ENCODE measurements around the gene FAXC. TPM values are rescaled to one million over a fixed set of nuclear protein-coding genes. Genes with fewer than 3 reads are reported as not detected.

The FAXC gene
- total RNA-seq, 1 experiment from 2014 or later, result not detected

- Histone ChIP-seq H3K27me3 (ENCODE audit: low read length) (no peaks in the 10 kb centered on the region), H2AFZ (ENCODE audit: low read length) (no peak overlapping the region), H3K4me1 (ENCODE audit: low read length) (no peaks in the 10 kb centered on the region), H3K79me2 (ENCODE audit: low read length) (no peaks in the 10 kb centered on the region), H4K20me1 (ENCODE audit: insufficient read depth, low read depth, low read length) (no peaks in the 10 kb centered on the region), H3K27ac (ENCODE audit: low read length) (no peak overlapping the region), H3K4me2 (ENCODE audit: low read depth, low read length, poor library complexity, severe bottlenecking) (no peak overlapping the region), H3K9ac (ENCODE audit: low read length) (no peak overlapping the region), H3K9me2 (replicated peaks; ENCODE audit: insufficient read depth, low read length) (no peaks in the 10 kb centered on the region), H3K4me3 (ENCODE audit: low read length) (no peak overlapping the region), H3K36me3 (ENCODE audit: insufficient read depth, low read length) (no peaks in the 10 kb centered on the region), H3K9me3 (ENCODE audit: low read length) (no peaks in the 10 kb centered on the region)
- no peak for DNase-seq
Observed at GRCh38 chr6:99295276-99295675, 54.2 kb downstream of the FAXC start.

DNA sequence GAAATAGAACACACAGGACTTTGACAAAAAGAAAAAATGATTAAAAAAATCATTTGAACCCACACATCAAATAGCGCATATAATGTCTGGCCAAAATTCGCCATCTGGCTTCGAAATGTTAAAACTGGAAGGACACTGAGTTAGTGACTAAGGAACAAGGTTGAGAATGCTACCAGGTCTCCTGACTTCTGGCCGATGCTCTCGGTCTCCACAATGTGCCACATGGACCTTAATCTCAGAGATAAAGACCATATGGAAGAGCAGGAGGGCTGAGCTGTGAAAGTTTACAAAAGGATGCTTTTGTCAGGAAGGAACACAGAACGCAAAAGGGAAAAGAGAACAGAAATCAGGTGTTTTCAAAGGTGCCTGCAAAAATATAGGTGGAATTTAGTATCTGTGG lies 54.7 kb downstream of the FAXC start:
- Histone ChIP-seq H3K4me2 (ENCODE audit: low read depth, low read length, poor library complexity, severe bottlenecking) (no peak overlapping the region), H3K27ac (ENCODE audit: low read length) (no peak overlapping the region), H3K4me3 (ENCODE audit: low read length) (no peak overlapping the region), H3K36me3 (ENCODE audit: insufficient read depth, low read length) (no peaks in the 10 kb centered on the region), H3K9me3 (ENCODE audit: low read length) (no peaks in the 10 kb centered on the region), H3K27me3 (ENCODE audit: low read length) (no peaks in the 10 kb centered on the region), H3K79me2 (ENCODE audit: low read length) (no peaks in the 10 kb centered on the region), H3K4me1 (ENCODE audit: low read length) (no peaks in the 10 kb centered on the region), H4K20me1 (ENCODE audit: insufficient read depth, low read depth, low read length) (no peaks in the 10 kb centered on the region), H3K9me2 (replicated peaks; ENCODE audit: insufficient read depth, low read length) (no peaks in the 10 kb centered on the region), H3K9ac (ENCODE audit: low read length) (no peak overlapping the region), H2AFZ (ENCODE audit: low read length) (no peak overlapping the region)
- DNase-seq, result no peak

- Histone ChIP-seq H3K4me1 (ENCODE audit: low read length) (no peaks in the 10 kb centered on the region), H3K79me2 (ENCODE audit: low read length) (no peaks in the 10 kb centered on the region), H2AFZ (ENCODE audit: low read length) (no peak overlapping the region), H4K20me1 (ENCODE audit: insufficient read depth, low read depth, low read length) (no peaks in the 10 kb centered on the region), H3K36me3 (ENCODE audit: insufficient read depth, low read length) (no peaks in the 10 kb centered on the region), H3K4me3 (ENCODE audit: low read length) (no peak overlapping the region), H3K9ac (ENCODE audit: low read length) (no peak overlapping the region), H3K27ac (ENCODE audit: low read length) (no peak overlapping the region), H3K9me3 (ENCODE audit: low read length) (no peaks in the 10 kb centered on the region), H3K27me3 (ENCODE audit: low read length) (no peaks in the 10 kb centered on the region), H3K9me2 (replicated peaks; ENCODE audit: insufficient read depth, low read length) (no peaks in the 10 kb centered on the region), H3K4me2 (ENCODE audit: low read depth, low read length, poor library complexity, severe bottlenecking) (no peak overlapping the region)
- DNase-seq, result no peak
Observed at GRCh38 chr6:99289701-99290100, 59.8 kb downstream of the FAXC start.

DNA sequence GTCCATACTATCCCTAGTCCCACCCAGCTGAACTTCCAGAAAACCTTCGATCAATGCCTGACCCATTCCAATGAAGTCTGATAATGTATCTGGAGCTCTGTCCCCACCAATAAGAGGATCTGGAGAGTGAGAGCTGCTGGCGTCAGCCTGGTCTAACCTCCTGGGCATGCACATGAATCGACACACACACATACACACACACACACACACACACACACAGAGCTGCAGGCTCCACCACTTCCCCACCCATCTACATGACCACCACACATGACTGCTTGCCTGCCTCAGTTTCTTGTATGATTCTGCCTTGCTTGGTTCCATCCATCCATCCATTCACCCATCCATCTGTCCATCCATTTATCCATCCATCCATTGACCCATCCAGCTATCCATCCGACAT lies 60.8 kb downstream of the FAXC start:
- Histone ChIP-seq H3K4me3 (ENCODE audit: low read length) (no peak overlapping the region), H2AFZ (ENCODE audit: low read length) (no peak overlapping the region), H3K4me1 (ENCODE audit: low read length) (no peaks in the 10 kb centered on the region), H4K20me1 (ENCODE audit: insufficient read depth, low read depth, low read length) (no peaks in the 10 kb centered on the region), H3K9me3 (ENCODE audit: low read length) (no peaks in the 10 kb centered on the region), H3K4me2 (ENCODE audit: low read depth, low read length, poor library complexity, severe bottlenecking) (no peak overlapping the region), H3K9ac (ENCODE audit: low read length) (no peak overlapping the region), H3K27me3 (ENCODE audit: low read length) (no peaks in the 10 kb centered on the region), H3K79me2 (ENCODE audit: low read length) (no peaks in the 10 kb centered on the region), H3K27ac (ENCODE audit: low read length) (no peak overlapping the region), H3K9me2 (replicated peaks; ENCODE audit: insufficient read depth, low read length) (no peaks in the 10 kb centered on the region), H3K36me3 (ENCODE audit: insufficient read depth, low read length) (no peaks in the 10 kb centered on the region)
- DNase-seq, result no peak

- no peaks in the 10 kb centered on the region for H3K36me3 ChIP-seq (ENCODE audit: insufficient read depth, low read length)
- H3K4me2 ChIP-seq (ENCODE audit: low read depth, low read length, poor library complexity, severe bottlenecking), result no peak overlapping the region
- no peak for DNase-seq
- H3K9me2 ChIP-seq (replicated peaks; ENCODE audit: insufficient read depth, low read length), result no peaks in the 10 kb centered on the region
- H3K4me1 ChIP-seq (ENCODE audit: low read length), result no peaks in the 10 kb centered on the region
- no peak overlapping the region for H3K4me3 ChIP-seq (ENCODE audit: low read length)
- H3K27me3 ChIP-seq (ENCODE audit: low read length), result no peaks in the 10 kb centered on the region
- no peak overlapping the region for H3K27ac ChIP-seq (ENCODE audit: low read length)
- H2AFZ ChIP-seq (ENCODE audit: low read length), result no peak overlapping the region
- no peaks in the 10 kb centered on the region for H4K20me1 ChIP-seq (ENCODE audit: insufficient read depth, low read depth, low read length)
- no peak overlapping the region for H3K9ac ChIP-seq (ENCODE audit: low read length)
- H3K9me3 ChIP-seq (ENCODE audit: low read length), result no peaks in the 10 kb centered on the region
- H3K79me2 ChIP-seq (ENCODE audit: low read length), result no peaks in the 10 kb centered on the region
Observed at GRCh38 chr6:99287523-99287922, 62.0 kb downstream of the FAXC start.

- Histone ChIP-seq H3K4me3 (ENCODE audit: low read length) (no peak overlapping the region), H4K20me1 (ENCODE audit: insufficient read depth, low read depth, low read length) (no peaks in the 10 kb centered on the region), H3K4me1 (ENCODE audit: low read length) (no peaks in the 10 kb centered on the region), H3K9me3 (ENCODE audit: low read length) (no peaks in the 10 kb centered on the region), H3K9ac (ENCODE audit: low read length) (no peak overlapping the region), H3K27ac (ENCODE audit: low read length) (no peak overlapping the region), H3K9me2 (replicated peaks; ENCODE audit: insufficient read depth, low read length) (no peaks in the 10 kb centered on the region), H2AFZ (ENCODE audit: low read length) (no peak overlapping the region), H3K4me2 (ENCODE audit: low read depth, low read length, poor library complexity, severe bottlenecking) (no peak overlapping the region), H3K79me2 (ENCODE audit: low read length) (no peaks in the 10 kb centered on the region), H3K36me3 (ENCODE audit: insufficient read depth, low read length) (no peaks in the 10 kb centered on the region), H3K27me3 (ENCODE audit: low read length) (no peaks in the 10 kb centered on the region)
- DNase-seq, result no peak
Observed at GRCh38 chr6:99285881-99286280, 63.6 kb downstream of the FAXC start.

DNA sequence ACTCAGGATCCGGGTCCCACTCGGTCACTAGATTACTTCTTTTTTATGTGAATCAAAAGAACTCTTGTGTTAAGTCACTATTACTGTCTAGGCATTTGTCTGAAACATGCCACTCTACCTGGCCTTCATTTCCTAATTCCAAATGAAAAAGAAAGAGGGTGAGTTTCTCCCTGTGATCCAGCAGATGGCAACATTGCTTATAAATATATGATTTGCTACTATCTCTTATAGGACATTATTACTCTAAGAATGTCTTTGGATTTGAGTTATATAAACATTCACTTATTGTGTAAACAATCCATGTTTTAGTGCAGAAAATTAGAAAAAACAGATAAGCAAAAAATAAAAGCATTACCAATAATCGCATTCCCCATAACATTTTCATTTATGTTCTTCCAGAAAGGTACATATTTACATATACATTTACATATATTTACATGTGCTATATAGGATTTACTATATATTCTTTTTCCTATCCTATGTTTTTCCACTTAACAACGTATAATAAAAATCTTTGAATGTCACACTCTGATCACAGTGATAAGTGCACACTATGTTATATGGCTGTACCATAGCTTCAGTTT lies 66.9 kb downstream of the FAXC start:
- Histone ChIP-seq H4K20me1 (ENCODE audit: insufficient read depth, low read depth, low read length) (no peaks in the 10 kb centered on the region), H3K27me3 (ENCODE audit: low read length) (no peaks in the 10 kb centered on the region), H3K79me2 (ENCODE audit: low read length) (no peaks in the 10 kb centered on the region), H3K36me3 (ENCODE audit: insufficient read depth, low read length) (no peaks in the 10 kb centered on the region), H3K9ac (ENCODE audit: low read length) (no peak overlapping the region), H3K9me2 (replicated peaks; ENCODE audit: insufficient read depth, low read length) (no peaks in the 10 kb centered on the region), H3K4me1 (ENCODE audit: low read length) (no peaks in the 10 kb centered on the region), H3K9me3 (ENCODE audit: low read length) (no peaks in the 10 kb centered on the region), H3K4me3 (ENCODE audit: low read length) (no peak overlapping the region), H3K27ac (ENCODE audit: low read length) (no peak overlapping the region), H3K4me2 (ENCODE audit: low read depth, low read length, poor library complexity, severe bottlenecking) (no peak overlapping the region), H2AFZ (ENCODE audit: low read length) (no peak overlapping the region)
- peak; percentile 49 for DNase-seq

GRCh38 chr6:99276747-99277146 lies 72.7 kb downstream of the FAXC start:
- no peaks in the 10 kb centered on the region for H3K4me1 ChIP-seq (ENCODE audit: low read length)
- H2AFZ ChIP-seq (ENCODE audit: low read length), result no peak overlapping the region
- no peak overlapping the region for H3K9ac ChIP-seq (ENCODE audit: low read length)
- H3K27me3 ChIP-seq (ENCODE audit: low read length), result no peaks in the 10 kb centered on the region
- H3K4me3 ChIP-seq (ENCODE audit: low read length), result no peak overlapping the region
- H3K9me2 ChIP-seq (replicated peaks; ENCODE audit: insufficient read depth, low read length), result no peaks in the 10 kb centered on the region
- no peaks in the 10 kb centered on the region for H3K9me3 ChIP-seq (ENCODE audit: low read length)
- H4K20me1 ChIP-seq (ENCODE audit: insufficient read depth, low read depth, low read length), result no peaks in the 10 kb centered on the region
- no peak overlapping the region for H3K27ac ChIP-seq (ENCODE audit: low read length)
- no peaks in the 10 kb centered on the region for H3K36me3 ChIP-seq (ENCODE audit: insufficient read depth, low read length)
- no peaks in the 10 kb centered on the region for H3K79me2 ChIP-seq (ENCODE audit: low read length)
- no peak overlapping the region for H3K4me2 ChIP-seq (ENCODE audit: low read depth, low read length, poor library complexity, severe bottlenecking)
- no peak for DNase-seq

- no peak for DNase-seq
- H3K4me2 ChIP-seq (ENCODE audit: low read depth, low read length, poor library complexity, severe bottlenecking), result no peak overlapping the region
- no peaks in the 10 kb centered on the region for H3K79me2 ChIP-seq (ENCODE audit: low read length)
Observed at GRCh38 chr6:99270826-99271225, 78.6 kb downstream of the FAXC start.

More at GRCh38 chr6:99270826-99271225, 78.6 kb downstream of the FAXC start:
- no peak overlapping the region for H2AFZ ChIP-seq (ENCODE audit: low read length)
- no peak overlapping the region for H3K4me3 ChIP-seq (ENCODE audit: low read length)
- H4K20me1 ChIP-seq (ENCODE audit: insufficient read depth, low read depth, low read length), result no peaks in the 10 kb centered on the region
- no peaks in the 10 kb centered on the region for H3K9me2 ChIP-seq (replicated peaks; ENCODE audit: insufficient read depth, low read length)
- H3K27ac ChIP-seq (ENCODE audit: low read length), result no peak overlapping the region
- H3K4me1 ChIP-seq (ENCODE audit: low read length), result no peaks in the 10 kb centered on the region
- H3K36me3 ChIP-seq (ENCODE audit: insufficient read depth, low read length), result no peaks in the 10 kb centered on the region
- no peak overlapping the region for H3K9ac ChIP-seq (ENCODE audit: low read length)
- no peaks in the 10 kb centered on the region for H3K27me3 ChIP-seq (ENCODE audit: low read length)
- no peaks in the 10 kb centered on the region for H3K9me3 ChIP-seq (ENCODE audit: low read length)

All from Karpas-422 (cell line).